Measurements from ENCODE around the gene CHSY3.

The CHSY3 gene

GRCh38 chr5:130102960-130103359, 198.7 kb downstream of the CHSY3 start:
- DNase-seq, result no peak

GRCh38 chr5:130104895-130105688, 200.8 kb downstream of the CHSY3 start:
- no peak for DNase-seq

GRCh38 chr5:130106480-130106879, 202.2 kb downstream of the CHSY3 start:
- DNase-seq, result no peak

GRCh38 chr5:130109152-130109551, 204.9 kb downstream of the CHSY3 start:
- no peak for DNase-seq

- no peak for DNase-seq
These were observed 206.1 kb downstream of the CHSY3 start for GRCh38 chr5:130110328-130110727.

- no peak for DNase-seq
These were observed 207.5 kb downstream of the CHSY3 start for GRCh38 chr5:130111746-130112145.

GRCh38 chr5:130112246-130112645, 208.0 kb downstream of the CHSY3 start:
- no peak for DNase-seq

- no peak for DNase-seq
These were observed 211.4 kb downstream of the CHSY3 start for GRCh38 chr5:130115686-130116085.

GRCh38 chr5:130116462-130116861, 212.2 kb downstream of the CHSY3 start:
- DNase-seq, result no peak

- DNase-seq, result no peak
These were observed 212.7 kb downstream of the CHSY3 start for GRCh38 chr5:130116972-130117371.

- DNase-seq, result no peak
These were observed 222.5 kb downstream of the CHSY3 start for GRCh38 chr5:130126746-130127145.

- DNase-seq, result no peak
These were observed 231.2 kb downstream of the CHSY3 start for GRCh38 chr5:130135506-130135905.

- DNase-seq, result no peak
These were observed 232.0 kb downstream of the CHSY3 start for GRCh38 chr5:130136300-130136699.

GRCh38 chr5:130137681-130138080, 233.4 kb downstream of the CHSY3 start:
- no peak for DNase-seq

- no peak for DNase-seq
These were observed 234.3 kb downstream of the CHSY3 start for GRCh38 chr5:130138406-130139045.

- DNase-seq, result no peak
These were observed 237.5 kb downstream of the CHSY3 start for GRCh38 chr5:130141659-130142320.

GRCh38 chr5:130151239-130151638, 247.0 kb downstream of the CHSY3 start:
- DNase-seq, result no peak

GRCh38 chr5:130155345-130156011, 251.2 kb downstream of the CHSY3 start:
- DNase-seq, result no peak

- DNase-seq, result no peak
These were observed 253.8 kb downstream of the CHSY3 start for GRCh38 chr5:130158036-130158435.

- no peak for DNase-seq
These were observed 255.7 kb downstream of the CHSY3 start for GRCh38 chr5:130159968-130160367.

- no peak for DNase-seq
These were observed 260.7 kb downstream of the CHSY3 start for GRCh38 chr5:130164966-130165365.

- DNase-seq, result no peak
These were observed 262.7 kb downstream of the CHSY3 start for GRCh38 chr5:130166839-130167490.

- no peak for DNase-seq
These were observed 263.9 kb downstream of the CHSY3 start for GRCh38 chr5:130168211-130168610.

Measured in NCI-H2107 (cell line).